GM23338 (cell line): ENCODE results near the gene MED13L. TPM values are rescaled to one million over a fixed set of nuclear protein-coding genes. Genes with fewer than 3 reads are reported as not detected.

Experiments
- ATAC-seq: fragments of 200-7000 bp; cut with Tn5 transposase; 3 replicates; pipeline ENCODE4 v1.9.1; 2020
- DNase-seq: peaks from one replicate; pipeline ENCODE4 v3.0.0-alpha.2; 2015; ENCODE audit warnings: low spot score
- H2AFZ ChIP-seq: fragments of 200-600 bp; sonication (generic); 2 replicates; pipeline ENCODE4 v1.8.0; 2016; ENCODE audit warnings: antibody characterized with exemption, mild to moderate bottlenecking, moderate library complexity
- H3F3A ChIP-seq: fragments of 200-600 bp; sonication (generic); replicated peaks from 2 replicates; pipeline ENCODE4 v1.8.0; 2017; ENCODE audit warnings: antibody characterized with exemption, mixed run types, low read depth
- H3K27ac ChIP-seq: fragments of 200-600 bp; sonication (generic); 2 replicates; pipeline ENCODE4 v1.6.1; 2016; ENCODE audit warnings: low read depth
- H3K27me3 ChIP-seq: fragments of 200-600 bp; sonication (generic); 2 replicates; pipeline ENCODE4 v1.8.0; 2016; ENCODE audit warnings: mild to moderate bottlenecking, mixed run types, moderate library complexity; ENCODE audit not compliant: insufficient read depth
- H3K36me3 ChIP-seq: fragments of 200-600 bp; sonication (generic); 2 replicates; pipeline ENCODE4 v1.8.0; 2016; ENCODE audit warnings: mild to moderate bottlenecking; ENCODE audit not compliant: insufficient read depth
- H3K4me1 ChIP-seq: fragments of 200-600 bp; sonication (generic); 2 replicates; pipeline ENCODE4 v1.8.0; 2016; ENCODE audit warnings: mild to moderate bottlenecking, moderate library complexity; ENCODE audit not compliant: insufficient read depth
- H3K4me2 ChIP-seq: fragments of 200-600 bp; sonication (generic); 2 replicates; pipeline ENCODE4 v1.7.1; 2017; ENCODE audit warnings: mixed run types
- H3K4me3 ChIP-seq: fragments of 200-600 bp; sonication (generic); 2 replicates; pipeline ENCODE4 v1.6.1; 2016; ENCODE audit warnings: mixed run types
- H3K79me2 ChIP-seq: fragments of 200-600 bp; sonication (generic); replicated peaks from 2 replicates; pipeline ENCODE4 v1.8.0; 2017; ENCODE audit warnings: mild to moderate bottlenecking; ENCODE audit not compliant: insufficient read depth
- H3K9me2 ChIP-seq: fragments of 200-600 bp; sonication (generic); 2 replicates; pipeline ENCODE4 v1.8.0; 2017; ENCODE audit not compliant: insufficient read depth
- H4K20me1 ChIP-seq: fragments of 200-600 bp; sonication (generic); replicated peaks from 2 replicates; pipeline ENCODE4 v1.8.0; 2017; ENCODE audit warnings: mild to moderate bottlenecking; ENCODE audit not compliant: insufficient read depth
- H3K27ac Mint-ChIP-seq: 2 replicates; pipeline ENCODE4 v1.8.0; 2020; ENCODE audit warnings: inconsistent platforms, mild to moderate bottlenecking, moderate library complexity, mixed read lengths
- H3K27me3 Mint-ChIP-seq: 3 replicates; pipeline ENCODE4 v1.8.0; 2022; ENCODE audit warnings: low read depth, mild to moderate bottlenecking, moderate library complexity, mixed read lengths, inconsistent platforms; ENCODE audit not compliant: insufficient read depth, poor library complexity
- H3K36me3 Mint-ChIP-seq: 3 replicates; pipeline ENCODE4 v1.8.0; 2021; ENCODE audit warnings: low read depth, mild to moderate bottlenecking, inconsistent platforms, moderate library complexity, mixed read lengths
- H3K4me1 Mint-ChIP-seq: 3 replicates; pipeline ENCODE4 v1.8.0; 2020; ENCODE audit warnings: mild to moderate bottlenecking, inconsistent platforms, mixed read lengths
- H3K4me3 Mint-ChIP-seq: 3 replicates; pipeline ENCODE4 v1.8.0; 2021; ENCODE audit warnings: moderate library complexity, mild to moderate bottlenecking, inconsistent platforms, mixed read lengths
- H3K9me3 Mint-ChIP-seq: 3 replicates; pipeline ENCODE4 v1.8.0; 2020; ENCODE audit warnings: moderate library complexity, mild to moderate bottlenecking, inconsistent platforms, mixed read lengths
- CREB1 ChIP-seq: fragments of 250-450 bp; sonication (Bioruptor Pico); IDR thresholded peaks from 2 replicates; pipeline ENCODE4 v1.5.0; 2020; ENCODE audit warnings: low read depth, mild to moderate bottlenecking, moderate library complexity
- CTCF ChIP-seq, 2 experiments: fragments of 200-600 bp in 1 of 2; sonication (generic) in 1 of 2; conservative IDR thresholded peaks; 2 replicates each; pipeline versions ENCODE4 v1.5.1 to v1.6.1; 2016 to 2017; ENCODE audit warnings: antibody characterized with exemption in 2 of 2, low read depth in 2 of 2, mild to moderate bottlenecking in 2 of 2, moderate library complexity in 1 of 2
- ETS1 ChIP-seq: IDR thresholded peaks from 2 replicates; pipeline ENCODE4 v1.6.1; 2016; ENCODE audit warnings: antibody characterized with exemption
- EZH2phosphoT487 ChIP-seq: fragments of 200-600 bp; sonication (generic); IDR thresholded peaks from one replicate; pipeline ENCODE4 v1.8.1; 2018; ENCODE audit warnings: antibody characterized with exemption; ENCODE audit not compliant: unreplicated experiment
- STAT1 ChIP-seq: IDR thresholded peaks from one replicate; pipeline ENCODE4 v1.6.1; 2016; ENCODE audit warnings: antibody characterized with exemption; ENCODE audit not compliant: unreplicated experiment
- ZNF331 ChIP-seq: fragments of 250-450 bp; sonication (Bioruptor Pico); IDR thresholded peaks from 2 replicates; pipeline ENCODE4 v1.5.0; 2020; ENCODE audit warnings: low read depth, mild to moderate bottlenecking, moderate library complexity
- polyA plus RNA-seq: library from polyadenylated mRNA; unstranded; fragments of >200 nt; fragmentation: Nextera tagmentation; extraction: Ambion mirVana; gene quantifications from 2 replicates; pipeline ENCODE4 v1.2.1, GENCODE V29; 2016
- total RNA-seq: library from RNA; depleted of rRNA; stranded (reverse); fragments of >200 nt; shearing (Covaris generic); gene quantifications from 2 replicates; pipeline ENCODE4 v1.2.3, GENCODE V29; 2014
- TF ChIP-seq, protein P1 (sequence below): IDR thresholded peaks from one replicate; pipeline ENCODE4 v1.6.1; 2018; ENCODE audit warnings: antibody characterized with exemption; ENCODE audit not compliant: unreplicated experiment

Gene MED13L
- total and polyA plus RNA-seq, 2 experiments from 2014 or later: 20.9 to 73.6 TPM

DNA sequence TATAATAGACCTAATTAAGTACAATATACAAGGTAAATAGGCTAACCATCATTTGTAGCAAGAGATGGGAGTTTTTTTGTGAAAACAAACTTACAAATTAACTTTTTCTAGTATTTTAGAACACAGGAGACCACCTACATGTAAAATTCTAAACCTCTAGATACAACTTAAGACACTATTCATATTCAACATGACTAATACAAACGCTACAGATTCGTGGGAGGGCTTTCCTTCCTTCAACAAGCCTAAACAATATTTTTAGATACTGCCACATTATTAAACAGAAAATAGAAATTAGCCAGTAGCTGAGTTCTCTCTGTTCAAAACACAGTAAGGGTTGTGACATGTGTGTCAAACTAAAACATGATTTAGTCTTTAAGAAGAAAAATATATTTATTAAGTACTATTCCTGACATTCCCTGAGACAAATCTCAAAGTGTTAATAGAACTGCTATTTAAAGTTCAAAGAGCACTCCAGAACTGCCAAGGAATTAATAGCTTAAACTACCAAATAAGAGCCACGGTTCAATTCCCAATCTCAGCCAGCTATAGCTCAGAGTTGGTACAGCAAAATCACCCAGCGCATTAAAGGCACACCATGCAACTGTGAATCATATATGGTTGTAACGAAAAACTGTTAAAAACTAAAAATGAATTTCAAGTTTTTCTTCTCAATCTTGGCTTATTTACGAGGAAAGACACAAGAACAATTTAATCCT lies 10.7 kb downstream of the MED13L start (continued):
- TF ChIP-seq ETS1 (no peak), STAT1 (no peak), CREB1 (CRISPR knock-in tag) (no peak), EZH2phosphoT487 (no peak)
- TF ChIP-seq, protein P1, sequence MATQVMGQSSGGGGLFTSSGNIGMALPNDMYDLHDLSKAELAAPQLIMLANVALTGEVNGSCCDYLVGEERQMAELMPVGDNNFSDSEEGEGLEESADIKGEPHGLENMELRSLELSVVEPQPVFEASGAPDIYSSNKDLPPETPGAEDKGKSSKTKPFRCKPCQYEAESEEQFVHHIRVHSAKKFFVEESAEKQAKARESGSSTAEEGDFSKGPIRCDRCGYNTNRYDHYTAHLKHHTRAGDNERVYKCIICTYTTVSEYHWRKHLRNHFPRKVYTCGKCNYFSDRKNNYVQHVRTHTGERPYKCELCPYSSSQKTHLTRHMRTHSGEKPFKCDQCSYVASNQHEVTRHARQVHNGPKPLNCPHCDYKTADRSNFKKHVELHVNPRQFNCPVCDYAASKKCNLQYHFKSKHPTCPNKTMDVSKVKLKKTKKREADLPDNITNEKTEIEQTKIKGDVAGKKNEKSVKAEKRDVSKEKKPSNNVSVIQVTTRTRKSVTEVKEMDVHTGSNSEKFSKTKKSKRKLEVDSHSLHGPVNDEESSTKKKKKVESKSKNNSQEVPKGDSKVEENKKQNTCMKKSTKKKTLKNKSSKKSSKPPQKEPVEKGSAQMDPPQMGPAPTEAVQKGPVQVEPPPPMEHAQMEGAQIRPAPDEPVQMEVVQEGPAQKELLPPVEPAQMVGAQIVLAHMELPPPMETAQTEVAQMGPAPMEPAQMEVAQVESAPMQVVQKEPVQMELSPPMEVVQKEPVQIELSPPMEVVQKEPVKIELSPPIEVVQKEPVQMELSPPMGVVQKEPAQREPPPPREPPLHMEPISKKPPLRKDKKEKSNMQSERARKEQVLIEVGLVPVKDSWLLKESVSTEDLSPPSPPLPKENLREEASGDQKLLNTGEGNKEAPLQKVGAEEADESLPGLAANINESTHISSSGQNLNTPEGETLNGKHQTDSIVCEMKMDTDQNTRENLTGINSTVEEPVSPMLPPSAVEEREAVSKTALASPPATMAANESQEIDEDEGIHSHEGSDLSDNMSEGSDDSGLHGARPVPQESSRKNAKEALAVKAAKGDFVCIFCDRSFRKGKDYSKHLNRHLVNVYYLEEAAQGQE: no peak

GRCh38 chr12:116266168-116266601 lies 11.3 kb downstream of the MED13L start:
- Mint-ChIP-seq H3K9me3 (no peaks in the 10 kb centered on the region), H3K27ac (no peak overlapping the region), H3K27me3 (no peaks in the 10 kb centered on the region), H3K36me3 (no peaks in the 10 kb centered on the region), H3K4me3 (no peak overlapping the region), H3K4me1 (peaks cover 28% of the 10 kb centered on the region)
- Histone ChIP-seq H4K20me1 (peaks cover 34% of the 10 kb centered on the region), H3K27me3 (no peaks in the 10 kb centered on the region), H3K4me2 (no peak overlapping the region), H3K4me3 (no peak overlapping the region), H3K27ac (no peak overlapping the region), H3F3A (no peaks in the 10 kb centered on the region), H3K9me2 (no peaks in the 10 kb centered on the region), H3K4me1 (peaks cover 48% of the 10 kb centered on the region), H3K36me3 (no peaks in the 10 kb centered on the region), H3K79me2 (peaks cover 100% of the 10 kb centered on the region), H2AFZ (no peak overlapping the region)
- TF ChIP-seq, protein P1: no peak
- TF ChIP-seq CTCF (conservative IDR thresholded peaks at IDR 0.05; ENCODE audit: low read depth in 2 of 2) (peak; percentile 25 to 55), ZNF331 (CRISPR knock-in tag) (no peak)
- ATAC-seq: peak; percentile 97
- peak; percentile 64 for DNase-seq
